HepG2 (cell line): Measurements from ENCODE around the gene FMNL2. TPM values are rescaled to one million over a fixed set of nuclear protein-coding genes. Genes with fewer than 3 reads are reported as not detected.

ENCODE experiments used
- AGO1 ChIP-seq: fragments of 200-400 bp; formaldehyde crosslinking; IDR thresholded peaks from 2 replicates; pipeline ENCODE4 v1.6.1; 2017; ENCODE audit warnings: mild to moderate bottlenecking, low read depth, low read length, moderate library complexity; ENCODE audit not compliant: poor library complexity, severe bottlenecking
- ARHGAP35 ChIP-seq: sonication (generic); formaldehyde crosslinking; IDR thresholded peaks from 2 replicates; pipeline ENCODE4 v1.9.0; 2022; ENCODE audit warnings: mild to moderate bottlenecking, inconsistent platforms, moderate library complexity, missing genetic modification reagents, borderline replicate concordance
- FOXP1 ChIP-seq, 2 experiments: fragments of 450-650 bp in 1 of 2; IDR thresholded peaks; 2 replicates each; pipeline ENCODE4 v1.6.1; 2017 to 2018; ENCODE audit warnings: antibody characterized with exemption in 1 of 2
- GZF1 ChIP-seq: sonication (generic); formaldehyde crosslinking; IDR thresholded peaks from 2 replicates; pipeline ENCODE4 v1.5.1; 2020; ENCODE audit warnings: mild to moderate bottlenecking, missing genetic modification reagents
- KDM5B ChIP-seq: sonication (generic); formaldehyde crosslinking; IDR thresholded peaks from 2 replicates; pipeline ENCODE4 v1.4.0; 2020; ENCODE audit warnings: missing genetic modification reagents, mild to moderate bottlenecking, borderline replicate concordance
- MLXIP ChIP-seq: sonication (generic); formaldehyde crosslinking; IDR thresholded peaks from 2 replicates; pipeline ENCODE4 v1.9.0; 2021; ENCODE audit warnings: missing genetic modification reagents, borderline replicate concordance
- MYC ChIP-seq: sonication (generic); formaldehyde crosslinking; IDR thresholded peaks from 2 replicates; pipeline ENCODE4 v1.9.0; 2021; ENCODE audit warnings: missing genetic modification reagents, borderline replicate concordance
- RXRB ChIP-seq: IDR thresholded peaks from 2 replicates; pipeline ENCODE4 v1.6.1; 2016; ENCODE audit warnings: borderline replicate concordance, missing genetic modification reagents, missing compliant biosample characterization
- SRF ChIP-seq: IDR thresholded peaks from 2 replicates; pipeline ENCODE4 v1.6.1; 2011; ENCODE audit warnings: mild to moderate bottlenecking, low read depth, low read length, moderate library complexity
- SRSF4 ChIP-seq: fragments of 200-400 bp; formaldehyde crosslinking; IDR thresholded peaks from one replicate; pipeline ENCODE4 v1.6.1; 2018; ENCODE audit warnings: mild to moderate bottlenecking, low read depth, low read length, moderate library complexity; ENCODE audit not compliant: poor library complexity, severe bottlenecking
- STAG1 ChIP-seq: sonication (generic); formaldehyde crosslinking; IDR thresholded peaks from 2 replicates; pipeline ENCODE4 v1.4.0; 2020; ENCODE audit warnings: missing genetic modification reagents
- TBL1XR1 ChIP-seq: fragments of 150-350 bp; IDR thresholded peaks from 2 replicates; pipeline ENCODE4 v1.6.1; 2014; ENCODE audit warnings: borderline replicate concordance, low read length; ENCODE audit not compliant: partially characterized antibody
- ZFP82 ChIP-seq: sonication (generic); formaldehyde crosslinking; IDR thresholded peaks from 2 replicates; pipeline ENCODE4 v1.5.1; 2020; ENCODE audit warnings: mild to moderate bottlenecking, missing genetic modification reagents, borderline replicate concordance
- ZNF12 ChIP-seq: sonication (generic); formaldehyde crosslinking; IDR thresholded peaks from 2 replicates; pipeline ENCODE4 v1.5.0; 2020; ENCODE audit warnings: missing genetic modification reagents
- ZNF44 ChIP-seq: sonication (generic); formaldehyde crosslinking; IDR thresholded peaks from 2 replicates; pipeline ENCODE4 v1.5.1; 2020; ENCODE audit warnings: mild to moderate bottlenecking, missing genetic modification reagents
- ZNF496 ChIP-seq: sonication (generic); formaldehyde crosslinking; IDR thresholded peaks from 2 replicates; pipeline ENCODE4 v1.8.1; 2023; ENCODE audit warnings: mild to moderate bottlenecking, moderate library complexity, missing genetic modification reagents; ENCODE audit not compliant: insufficient replicate concordance
- ZNF670 ChIP-seq: sonication (generic); formaldehyde crosslinking; IDR thresholded peaks from 2 replicates; pipeline ENCODE4 v1.8.0; 2022; ENCODE audit warnings: mild to moderate bottlenecking, missing genetic modification reagents, borderline replicate concordance
- ZNF740 ChIP-seq: sonication (generic); formaldehyde crosslinking; IDR thresholded peaks from 2 replicates; pipeline ENCODE4 v1.4.0; 2020; ENCODE audit warnings: missing genetic modification reagents
- ZSCAN30 ChIP-seq: sonication (generic); formaldehyde crosslinking; IDR thresholded peaks from 2 replicates; pipeline ENCODE4 v1.5.0; 2020; ENCODE audit warnings: mild to moderate bottlenecking, missing genetic modification reagents
- polyA plus RNA-seq, 8 experiments: library from polyadenylated mRNA; depleted of rRNA in 3 of 8; stranded (reverse) in 7 of 8; unstranded in 1 of 8; fragments of >200 nt; fragmentation: Illumina TruSeq in 4 of 8; extraction: Trizol in 4 of 8; gene quantifications; 2 replicates each; pipeline versions ENCODE4 v1.2.1 to v1.2.3, GENCODE V29; 2011 to 2016; ENCODE audit warnings: low read depth in 4 of 8, missing spikeins in 1 of 8, mixed read lengths in 1 of 8; ENCODE audit not compliant: insufficient read depth in 1 of 8
- total RNA-seq, 5 experiments: library from RNA; depleted of rRNA; stranded (reverse); fragments of >200 nt; fragmentation: Illumina TruSeq; extraction: Trizol; gene quantifications; 2 replicates each; pipeline ENCODE4 v1.2.3, GENCODE V29; 2016; ENCODE audit warnings: low read depth in 1 of 5
- TF ChIP-seq, protein P1 (sequence below): IDR thresholded peaks from 2 replicates; pipeline ENCODE4 v1.6.1; 2018; ENCODE audit warnings: missing genetic modification reagents
- TF ChIP-seq, protein P2 (sequence below): sonication (generic); formaldehyde crosslinking; IDR thresholded peaks from 2 replicates; pipeline ENCODE4 v1.8.0; 2022; ENCODE audit warnings: mild to moderate bottlenecking, missing genetic modification reagents, borderline replicate concordance

The FMNL2 gene
- total and polyA plus RNA-seq, 2 of the 13 experiments (the other 11 are each of a cell fraction or from before 2014, with no cell fraction given), result 66.5 to 67.7 TPM

GRCh38 chr2:152405206-152406118 lies 70.5 kb downstream of the FMNL2 start (continued):
- TF ChIP-seq SRF, result no peak
- no peak for TF ChIP-seq MYC (CRISPR knock-in tag)
- TF ChIP-seq STAG1 (CRISPR knock-in tag), result peak; percentile 40
- no peak for TF ChIP-seq MLXIP
- TF ChIP-seq SRSF4, result no peak
- no peak; the same call in 1 of the 2 replicates for TF ChIP-seq ZFP82 (CRISPR knock-in tag)
- TF ChIP-seq ZSCAN30 (CRISPR knock-in tag), result no peak
- peak; percentile 69; the same call in 1 of the 2 replicates for TF ChIP-seq FOXP1 (IDR thresholded peaks at IDR 0.05)
- peak; percentile 94 for TF ChIP-seq FOXP1 (CRISPR knock-in tag; IDR thresholded peaks at IDR 0.05)
- TF ChIP-seq, protein P1, sequence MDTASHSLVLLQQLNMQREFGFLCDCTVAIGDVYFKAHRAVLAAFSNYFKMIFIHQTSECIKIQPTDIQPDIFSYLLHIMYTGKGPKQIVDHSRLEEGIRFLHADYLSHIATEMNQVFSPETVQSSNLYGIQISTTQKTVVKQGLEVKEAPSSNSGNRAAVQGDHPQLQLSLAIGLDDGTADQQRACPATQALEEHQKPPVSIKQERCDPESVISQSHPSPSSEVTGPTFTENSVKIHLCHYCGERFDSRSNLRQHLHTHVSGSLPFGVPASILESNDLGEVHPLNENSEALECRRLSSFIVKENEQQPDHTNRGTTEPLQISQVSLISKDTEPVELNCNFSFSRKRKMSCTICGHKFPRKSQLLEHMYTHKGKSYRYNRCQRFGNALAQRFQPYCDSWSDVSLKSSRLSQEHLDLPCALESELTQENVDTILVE (CRISPR knock-in tag), result peak; percentile 80
- TF ChIP-seq TBL1XR1, result peak; percentile 93
- no peak for TF ChIP-seq ZNF740 (CRISPR knock-in tag)
- 0 out of 2 replicates have a peak, but pooled peaks have one; percentile 57 for TF ChIP-seq ZNF670
- no peak for TF ChIP-seq ARHGAP35 (CRISPR knock-in tag)
- TF ChIP-seq ZNF496, result no peak
- TF ChIP-seq GZF1 (CRISPR knock-in tag), result no peak
- TF ChIP-seq KDM5B, result no peak
- TF ChIP-seq ZNF44 (CRISPR knock-in tag), result no peak
- no peak for TF ChIP-seq AGO1
- TF ChIP-seq, protein P2, sequence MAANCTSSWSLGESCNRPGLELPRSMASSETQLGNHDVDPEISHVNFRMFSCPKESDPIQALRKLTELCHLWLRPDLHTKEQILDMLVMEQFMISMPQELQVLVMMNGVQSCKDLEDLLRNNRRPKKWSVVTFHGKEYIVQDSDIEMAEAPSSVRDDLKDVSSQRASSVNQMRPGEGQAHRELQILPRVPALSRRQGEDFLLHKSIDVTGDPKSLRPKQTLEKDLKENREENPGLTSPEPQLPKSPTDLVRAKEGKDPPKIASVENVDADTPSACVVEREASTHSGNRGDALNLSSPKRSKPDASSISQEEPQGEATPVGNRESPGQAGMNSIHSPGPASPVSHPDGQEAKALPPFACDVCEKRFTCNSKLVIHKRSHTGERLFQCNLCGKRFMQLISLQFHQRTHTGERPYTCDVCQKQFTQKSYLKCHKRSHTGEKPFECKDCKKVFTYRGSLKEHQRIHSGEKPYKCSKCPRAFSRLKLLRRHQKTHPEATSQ (CRISPR knock-in tag), result peak; percentile 79; the same call in 1 of the 2 replicates
- TF ChIP-seq ZNF12 (CRISPR knock-in tag), result peak; percentile 86; the same call in 1 of the 2 replicates
- TF ChIP-seq RXRB (CRISPR knock-in tag), result peak; percentile 96
